ENCODE results near the gene TEDC1.

The TEDC1 gene

GRCh38 chr14:105489542-105490266, 1.3 kb upstream of the TEDC1 start:
- no peaks in the 10 kb centered on the region for H3K9me3 ChIP-seq (ENCODE audit: control insufficient read depth in 5 of 5, low read length in 5 of 5)
- peaks cover 0 to 18% (median 9%) of the 10 kb centered on the region in 5 donors for H3K36me3 ChIP-seq (ENCODE audit: control insufficient read depth in 5 of 5, insufficient read depth in 5 of 5, low read length in 5 of 5)
- peaks cover 0 to 3% (median 0%) of the 10 kb centered on the region in 5 donors for H3K27me3 ChIP-seq (ENCODE audit: control insufficient read depth in 5 of 5, insufficient read depth in 4 of 5, low read length in 5 of 5)
- peak overlapping the region; percentile 40 to 84 (median 75) for H3K4me3 ChIP-seq (ENCODE audit: low read depth in 1 of 5, low read length in 5 of 5)
- peaks cover 5 to 66% (median 54%) of the 10 kb centered on the region in 5 donors for H3K4me1 ChIP-seq (ENCODE audit: control insufficient read depth in 5 of 5, insufficient read depth in 5 of 5, low read length in 5 of 5)
- H3K27ac ChIP-seq (ENCODE audit: low read depth, low read length): peak overlapping the region; percentile 41
- peak overlapping the region in 3 of 5 donors; percentile 61 to 72 (median 70) for H3K9ac ChIP-seq (ENCODE audit: low read length in 5 of 5)

DNA sequence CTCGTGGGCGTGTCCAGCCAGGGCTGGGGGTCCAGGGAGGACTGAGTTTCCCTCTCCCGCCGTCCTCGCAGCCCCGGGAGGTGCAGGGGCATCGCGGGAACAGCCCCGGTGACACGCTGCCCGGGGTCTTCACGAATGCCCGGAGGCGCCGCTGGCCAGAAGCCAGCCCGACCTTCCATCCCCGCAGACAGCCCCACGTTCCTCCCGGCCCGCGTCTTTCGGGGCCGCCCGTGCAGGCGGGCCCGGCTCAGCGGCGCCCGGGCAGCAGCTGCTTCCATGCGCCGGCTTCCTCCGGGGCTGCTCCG, 827 bp upstream of the TEDC1 start:
- H3K9me3 ChIP-seq (ENCODE audit: control insufficient read depth in 5 of 5, low read length in 5 of 5): no peaks in the 10 kb centered on the region
- peaks cover 3 to 61% (median 49%) of the 10 kb centered on the region in 5 donors for H3K4me1 ChIP-seq (ENCODE audit: control insufficient read depth in 5 of 5, insufficient read depth in 5 of 5, low read length in 5 of 5)
- H3K9ac ChIP-seq (ENCODE audit: low read length in 5 of 5): peak overlapping the region in 4 of 5 donors; percentile 55 to 72 (median 66)
- peak overlapping the region; percentile 41 for H3K27ac ChIP-seq (ENCODE audit: low read depth, low read length)
- peaks cover 0 to 3% (median 0%) of the 10 kb centered on the region in 5 donors for H3K27me3 ChIP-seq (ENCODE audit: control insufficient read depth in 5 of 5, insufficient read depth in 4 of 5, low read length in 5 of 5)
- H3K4me3 ChIP-seq (ENCODE audit: low read depth in 1 of 5, low read length in 5 of 5): peak overlapping the region in 4 of 5 donors; percentile 67 to 84 (median 77)
- H3K36me3 ChIP-seq (ENCODE audit: control insufficient read depth in 5 of 5, insufficient read depth in 5 of 5, low read length in 5 of 5): peaks cover 0 to 18% (median 9%) of the 10 kb centered on the region in 5 donors

DNA sequence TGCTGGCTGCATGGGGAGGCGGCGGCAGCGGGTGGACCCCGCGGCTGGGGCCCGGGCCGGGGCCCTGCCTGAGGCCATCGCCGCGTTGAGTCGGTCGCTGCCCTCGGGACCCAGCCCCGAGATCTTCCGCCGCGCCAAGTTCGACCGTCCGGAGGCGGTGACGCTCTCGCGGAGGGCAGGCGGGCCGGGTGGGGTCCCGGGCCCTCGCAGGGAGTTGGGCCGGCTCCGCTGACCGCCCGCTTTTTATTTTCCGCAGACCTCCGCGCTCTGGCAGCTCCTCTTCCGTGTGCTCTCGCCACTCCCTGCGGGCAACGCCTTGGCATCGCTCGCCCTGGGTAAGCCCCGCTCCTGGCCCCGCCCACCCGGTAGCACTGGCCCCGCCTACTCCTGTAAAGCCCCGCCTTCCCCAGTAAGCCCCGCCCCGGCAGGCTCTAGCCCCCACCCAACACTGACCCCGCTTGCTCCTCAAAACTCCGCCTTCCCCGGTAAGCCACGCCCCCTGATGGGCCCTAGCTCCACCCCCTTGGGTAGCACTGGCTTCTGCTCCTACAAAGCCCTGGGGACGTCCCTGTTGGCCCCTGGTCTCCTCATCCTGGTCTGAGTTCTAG, 424 bp downstream of the TEDC1 start:
- no peaks in the 10 kb centered on the region for H3K9me3 ChIP-seq (ENCODE audit: control insufficient read depth in 5 of 5, low read length in 5 of 5)
- H3K27ac ChIP-seq (ENCODE audit: low read depth, low read length): peak overlapping the region; percentile 57
- peaks cover 0 to 49% (median 40%) of the 10 kb centered on the region in 5 donors for H3K4me1 ChIP-seq (ENCODE audit: control insufficient read depth in 5 of 5, insufficient read depth in 5 of 5, low read length in 5 of 5)
- H3K9ac ChIP-seq (ENCODE audit: low read length in 5 of 5): peak overlapping the region in 4 of 5 donors; percentile 51 to 64 (median 58)
- peaks cover 0 to under 1% (median 0%) of the 10 kb centered on the region in 5 donors for H3K27me3 ChIP-seq (ENCODE audit: control insufficient read depth in 5 of 5, insufficient read depth in 4 of 5, low read length in 5 of 5)
- H3K36me3 ChIP-seq (ENCODE audit: control insufficient read depth in 5 of 5, insufficient read depth in 5 of 5, low read length in 5 of 5): peaks cover 0 to 18% (median 9%) of the 10 kb centered on the region in 5 donors
- H3K4me3 ChIP-seq (ENCODE audit: low read depth in 1 of 5, low read length in 5 of 5): peak overlapping the region in 4 of 5 donors; percentile 59 to 79 (median 76)

DNA sequence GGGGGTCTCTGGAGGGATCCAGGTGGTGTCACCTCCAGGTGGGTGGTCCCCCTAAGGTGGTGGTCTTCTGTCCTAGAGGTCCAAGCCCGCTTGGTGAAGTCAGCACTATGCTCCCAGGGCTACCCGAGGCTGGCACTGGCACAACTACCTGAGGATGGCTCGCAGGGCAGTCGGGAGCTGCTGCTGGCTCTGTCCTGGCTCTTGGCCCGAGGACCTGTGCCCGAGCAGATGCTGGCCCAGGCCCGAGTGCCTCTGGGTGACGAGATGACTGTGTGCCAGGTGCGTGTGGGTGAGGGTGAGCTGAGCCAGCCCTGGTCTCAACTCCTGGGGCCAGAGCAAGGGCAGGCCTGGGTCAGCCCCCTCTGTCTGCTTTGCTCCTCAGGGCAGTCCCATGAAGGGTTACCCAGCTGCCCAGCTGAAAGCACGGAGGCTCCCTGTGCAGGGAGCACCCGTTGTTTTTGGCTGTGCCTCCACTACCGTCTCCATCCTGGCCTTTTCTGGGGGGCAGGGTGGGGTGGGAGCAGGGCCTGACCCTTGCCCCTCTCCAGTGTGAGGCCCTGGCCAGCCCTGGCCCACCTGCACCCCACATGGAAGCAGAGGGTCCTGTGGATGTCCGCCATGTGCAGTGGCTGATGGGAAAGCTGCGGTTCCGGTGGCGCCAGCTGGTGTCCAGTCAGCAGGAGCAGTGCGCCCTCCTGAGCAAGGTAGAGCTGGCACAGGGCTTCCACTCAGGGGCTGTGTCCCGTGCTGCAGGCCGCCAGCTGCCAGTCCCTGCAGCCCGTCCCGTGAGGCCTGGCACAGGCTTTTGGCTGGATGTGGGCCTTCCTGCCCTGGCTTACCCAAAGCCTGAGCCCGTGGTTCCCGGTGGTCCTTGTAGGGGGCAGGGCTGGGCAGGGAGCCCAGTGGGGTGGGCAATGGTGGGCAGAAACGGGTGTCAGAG, 1.3 kb downstream of the TEDC1 start:
- no peaks in the 10 kb centered on the region for H3K9me3 ChIP-seq (ENCODE audit: control insufficient read depth in 5 of 5, low read length in 5 of 5)
- H3K9ac ChIP-seq (ENCODE audit: low read length in 5 of 5): no peak overlapping the region
- no peaks in the 10 kb centered on the region for H3K27me3 ChIP-seq (ENCODE audit: control insufficient read depth in 5 of 5, insufficient read depth in 4 of 5, low read length in 5 of 5)
- peaks cover 0 to 40% (median 33%) of the 10 kb centered on the region in 5 donors for H3K4me1 ChIP-seq (ENCODE audit: control insufficient read depth in 5 of 5, insufficient read depth in 5 of 5, low read length in 5 of 5)
- H3K27ac ChIP-seq (ENCODE audit: low read depth, low read length): no peak overlapping the region
- peak overlapping the region in 2 of 5 donors; percentile 75 to 79 for H3K4me3 ChIP-seq (ENCODE audit: low read depth in 1 of 5, low read length in 5 of 5)
- H3K36me3 ChIP-seq (ENCODE audit: control insufficient read depth in 5 of 5, insufficient read depth in 5 of 5, low read length in 5 of 5): peaks cover 0 to 21% (median 10%) of the 10 kb centered on the region in 5 donors

DNA sequence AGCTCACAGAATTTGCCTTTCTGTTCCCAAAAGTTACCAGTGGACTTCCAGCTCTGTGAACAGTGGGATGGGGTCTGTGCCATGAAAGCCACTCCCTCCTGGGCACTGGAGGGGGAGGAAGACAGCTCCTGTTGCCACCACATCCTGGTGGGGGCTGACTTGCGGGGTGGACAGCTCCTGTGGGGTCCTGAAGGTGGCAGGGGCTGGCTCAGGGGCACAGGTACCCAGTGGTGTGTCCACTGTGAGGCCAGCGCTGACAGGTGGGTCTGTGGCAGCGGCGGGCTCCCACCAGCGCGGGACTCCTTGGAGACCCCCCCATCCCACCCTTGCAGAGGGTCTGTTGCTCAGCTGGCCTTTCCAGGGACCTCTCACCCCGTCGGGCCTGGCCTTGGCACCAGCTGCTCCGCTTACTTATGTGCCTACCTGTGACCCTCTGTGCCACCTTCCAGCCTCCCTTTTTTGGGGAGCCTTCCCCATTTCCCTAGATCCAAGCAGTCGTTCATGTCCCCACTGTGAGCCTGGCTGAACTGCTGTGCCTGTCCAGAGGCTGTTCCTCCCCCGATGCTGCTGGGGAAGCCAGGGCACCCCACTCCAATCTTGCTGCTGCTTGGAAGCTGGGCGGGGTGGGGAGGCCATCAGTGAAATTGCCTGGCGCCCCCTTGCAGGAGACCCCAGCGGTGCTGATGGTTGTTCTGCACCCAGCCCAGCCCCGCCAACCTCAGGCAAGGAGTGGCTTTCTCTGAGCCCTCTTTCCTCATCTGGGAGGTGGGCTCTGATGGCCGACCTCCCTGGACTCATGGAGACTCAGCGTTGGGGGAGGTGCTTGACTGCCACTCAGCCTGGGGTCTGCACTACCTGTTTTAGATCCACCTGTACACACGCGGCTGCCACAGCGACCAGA, 2.2 kb downstream of the TEDC1 start:
- no peaks in the 10 kb centered on the region for H3K9me3 ChIP-seq (ENCODE audit: control insufficient read depth in 5 of 5, low read length in 5 of 5)
- H3K4me3 ChIP-seq (ENCODE audit: low read depth in 1 of 5, low read length in 5 of 5): no peak overlapping the region
- H3K36me3 ChIP-seq (ENCODE audit: control insufficient read depth in 5 of 5, insufficient read depth in 5 of 5, low read length in 5 of 5): peaks cover 0 to 29% (median 13%) of the 10 kb centered on the region in 5 donors
- H3K27ac ChIP-seq (ENCODE audit: low read depth, low read length): no peak overlapping the region
- H3K27me3 ChIP-seq (ENCODE audit: control insufficient read depth in 5 of 5, insufficient read depth in 4 of 5, low read length in 5 of 5): no peaks in the 10 kb centered on the region
- H3K4me1 ChIP-seq (ENCODE audit: control insufficient read depth in 5 of 5, insufficient read depth in 5 of 5, low read length in 5 of 5): peaks cover 0 to 32% (median 24%) of the 10 kb centered on the region in 5 donors
- H3K9ac ChIP-seq (ENCODE audit: low read length in 5 of 5): no peak overlapping the region

- H3K9me3 ChIP-seq (ENCODE audit: control insufficient read depth in 5 of 5, low read length in 5 of 5): no peaks in the 10 kb centered on the region
- no peak overlapping the region for H3K9ac ChIP-seq (ENCODE audit: low read length in 5 of 5)
- H3K36me3 ChIP-seq (ENCODE audit: control insufficient read depth in 5 of 5, insufficient read depth in 5 of 5, low read length in 5 of 5): peaks cover 0 to 35% (median 17%) of the 10 kb centered on the region in 5 donors
- H3K4me3 ChIP-seq (ENCODE audit: low read depth in 1 of 5, low read length in 5 of 5): no peak overlapping the region
- H3K4me1 ChIP-seq (ENCODE audit: control insufficient read depth in 5 of 5, insufficient read depth in 5 of 5, low read length in 5 of 5): peaks cover 0 to 23% (median 16%) of the 10 kb centered on the region in 5 donors
- H3K27me3 ChIP-seq (ENCODE audit: control insufficient read depth in 5 of 5, insufficient read depth in 4 of 5, low read length in 5 of 5): no peaks in the 10 kb centered on the region
- H3K27ac ChIP-seq (ENCODE audit: low read depth, low read length): no peak overlapping the region
Measured at GRCh38 chr14:105493921-105494605, 3.0 kb downstream of the TEDC1 start.

DNA sequence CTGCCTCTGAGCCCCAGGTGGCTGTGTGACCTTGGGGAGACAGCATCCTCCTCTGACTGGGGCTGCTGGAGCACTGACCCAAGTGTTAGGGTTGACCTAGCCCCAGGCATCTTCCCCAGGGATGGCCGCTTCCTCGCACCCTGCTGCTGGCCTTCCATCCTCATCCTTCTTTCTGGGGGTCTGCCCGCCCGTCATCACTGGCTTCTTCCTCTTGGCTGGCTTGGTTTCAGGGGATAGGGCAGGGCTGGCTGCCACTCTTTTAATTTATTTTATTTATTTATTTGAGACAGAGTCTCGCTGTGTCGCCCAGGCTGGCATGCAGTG, 3.5 kb downstream of the TEDC1 start:
- no peak overlapping the region for H3K27ac ChIP-seq (ENCODE audit: low read depth, low read length)
- H3K27me3 ChIP-seq (ENCODE audit: control insufficient read depth in 5 of 5, insufficient read depth in 4 of 5, low read length in 5 of 5): no peaks in the 10 kb centered on the region
- H3K4me3 ChIP-seq (ENCODE audit: low read depth in 1 of 5, low read length in 5 of 5): no peak overlapping the region
- H3K36me3 ChIP-seq (ENCODE audit: control insufficient read depth in 5 of 5, insufficient read depth in 5 of 5, low read length in 5 of 5): peaks cover 0 to 37% (median 18%) of the 10 kb centered on the region in 5 donors
- no peak overlapping the region for H3K9ac ChIP-seq (ENCODE audit: low read length in 5 of 5)
- peaks cover 0 to 18% (median 11%) of the 10 kb centered on the region in 5 donors for H3K4me1 ChIP-seq (ENCODE audit: control insufficient read depth in 5 of 5, insufficient read depth in 5 of 5, low read length in 5 of 5)
- H3K9me3 ChIP-seq (ENCODE audit: control insufficient read depth in 5 of 5, low read length in 5 of 5): no peaks in the 10 kb centered on the region

DNA sequence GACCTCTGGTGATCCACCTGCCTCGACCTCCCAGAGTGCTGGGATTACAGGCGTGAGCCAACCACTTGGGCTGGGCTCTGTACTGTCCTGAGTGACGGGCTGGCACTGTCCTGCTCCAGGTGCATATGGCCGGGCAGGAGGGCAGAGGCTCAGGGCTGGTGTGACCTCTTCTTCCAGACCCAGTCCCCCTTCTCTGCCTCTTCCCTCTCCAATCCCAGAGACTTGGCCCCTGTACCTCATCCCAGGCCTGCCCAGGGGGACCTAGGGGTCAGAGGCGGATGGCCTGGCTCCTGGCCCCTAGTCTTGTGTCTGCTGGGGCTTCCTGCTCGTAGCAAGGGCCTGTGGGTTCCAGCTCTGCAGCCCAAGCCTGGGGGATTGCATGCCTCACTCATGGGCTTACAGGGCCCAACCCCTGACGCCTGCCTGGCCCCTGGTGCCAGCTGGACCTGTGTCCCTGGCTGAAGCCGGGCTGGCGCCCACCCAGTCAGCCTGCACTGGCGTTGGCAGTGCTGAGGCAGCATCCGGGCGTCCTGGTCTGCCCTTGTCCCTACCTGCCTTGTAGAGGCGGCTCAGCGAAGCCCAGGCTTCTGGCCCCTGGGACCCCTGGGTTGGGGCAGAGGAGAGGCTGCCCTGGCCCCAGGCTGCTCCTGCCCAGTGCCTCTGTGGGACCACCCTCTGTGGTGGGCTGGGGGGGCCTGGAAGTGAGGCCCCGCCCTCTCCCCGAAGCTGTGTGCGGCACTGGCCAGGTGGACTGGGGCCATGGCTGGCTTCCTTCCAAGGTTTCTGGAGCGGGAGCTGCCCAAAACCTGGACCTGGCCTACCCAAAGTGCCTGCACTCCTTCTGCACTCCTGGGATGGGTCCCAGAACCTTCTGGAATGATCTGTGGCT, 4.3 kb downstream of the TEDC1 start:
- H3K9me3 ChIP-seq (ENCODE audit: control insufficient read depth in 5 of 5, low read length in 5 of 5): no peaks in the 10 kb centered on the region
- H3K9ac ChIP-seq (ENCODE audit: low read length in 5 of 5): no peak overlapping the region
- no peak overlapping the region for H3K4me3 ChIP-seq (ENCODE audit: low read depth in 1 of 5, low read length in 5 of 5)
- H3K27me3 ChIP-seq (ENCODE audit: control insufficient read depth in 5 of 5, insufficient read depth in 4 of 5, low read length in 5 of 5): no peaks in the 10 kb centered on the region
- no peak overlapping the region for H3K27ac ChIP-seq (ENCODE audit: low read depth, low read length)
- peaks cover 0 to 12% (median 7%) of the 10 kb centered on the region in 5 donors for H3K4me1 ChIP-seq (ENCODE audit: control insufficient read depth in 5 of 5, insufficient read depth in 5 of 5, low read length in 5 of 5)
- peaks cover 0 to 37% (median 18%) of the 10 kb centered on the region in 5 donors for H3K36me3 ChIP-seq (ENCODE audit: control insufficient read depth in 5 of 5, insufficient read depth in 5 of 5, low read length in 5 of 5)

Measured in subcutaneous abdominal adipose tissue (tissue), 5 donors.